Activated naive CD8-positive, alpha-beta T cell treated with anti-CD3 and anti-CD28 coated beads for 36 hours (primary cell): Measurements from ENCODE around the gene IGSF21. TPM values are rescaled to one million over a fixed set of nuclear protein-coding genes. Genes with fewer than 3 reads are reported as not detected.

Source experiments
- DNase-seq: peaks from one replicate; pipeline ENCODE4 v3.0.0; 2021
- H3K27ac Mint-ChIP-seq: one replicate; pipeline ENCODE4 v1.8.0; 2022; ENCODE audit warnings: mild to moderate bottlenecking, moderate library complexity, mixed read lengths
- H3K27me3 Mint-ChIP-seq: one replicate; pipeline ENCODE4 v1.8.0; 2022; ENCODE audit warnings: mild to moderate bottlenecking, mixed read lengths
- H3K36me3 Mint-ChIP-seq: one replicate; pipeline ENCODE4 v1.8.0; 2021; ENCODE audit warnings: mild to moderate bottlenecking, mixed read lengths
- H3K4me1 Mint-ChIP-seq: one replicate; pipeline ENCODE4 v1.8.0; 2021; ENCODE audit warnings: mixed read lengths
- H3K4me3 Mint-ChIP-seq: one replicate; pipeline ENCODE4 v1.8.0; 2022; ENCODE audit warnings: mild to moderate bottlenecking, moderate library complexity, mixed read lengths
- H3K9me3 Mint-ChIP-seq: one replicate; pipeline ENCODE4 v1.8.0; 2022; ENCODE audit warnings: mixed read lengths
- total RNA-seq, 2 experiments: library from RNA; stranded (reverse); gene quantifications; one replicate each; pipeline ENCODE4 v1.2.3, GENCODE V29; 2021

The IGSF21 gene
- total RNA-seq, 2 experiments from 2014 or later = not detected

GRCh38 chr1:18088077-18088594 lies 19.5 kb upstream of the IGSF21 start:
- H3K4me3 Mint-ChIP-seq = no peak overlapping the region
- H3K4me1 Mint-ChIP-seq = no peaks in the 10 kb centered on the region
- no peaks in the 10 kb centered on the region for H3K36me3 Mint-ChIP-seq
- no peaks in the 10 kb centered on the region for H3K9me3 Mint-ChIP-seq
- no peak for DNase-seq
- H3K27me3 Mint-ChIP-seq = peaks cover 27% of the 10 kb centered on the region
- H3K27ac Mint-ChIP-seq = no peak overlapping the region

- Mint-ChIP-seq H3K9me3 (peaks cover under 1% of the 10 kb centered on the region), H3K4me1 (no peaks in the 10 kb centered on the region), H3K36me3 (no peaks in the 10 kb centered on the region), H3K27ac (no peak overlapping the region), H3K4me3 (no peak overlapping the region), H3K27me3 (peaks cover 22% of the 10 kb centered on the region)
- no peak for DNase-seq
Observed at GRCh38 chr1:18089488-18089887, 18.1 kb upstream of the IGSF21 start.

GRCh38 chr1:18090636-18091035 lies 17.0 kb upstream of the IGSF21 start:
- Mint-ChIP-seq H3K27ac (no peak overlapping the region), H3K27me3 (peaks cover 25% of the 10 kb centered on the region), H3K36me3 (no peaks in the 10 kb centered on the region), H3K4me1 (no peaks in the 10 kb centered on the region), H3K4me3 (no peak overlapping the region), H3K9me3 (peaks cover 4% of the 10 kb centered on the region)
- DNase-seq = no peak

GRCh38 chr1:18091660-18092446 lies 15.7 kb upstream of the IGSF21 start:
- Mint-ChIP-seq H3K9me3 (peaks cover 4% of the 10 kb centered on the region), H3K4me3 (no peak overlapping the region), H3K36me3 (no peaks in the 10 kb centered on the region), H3K27me3 (peaks cover 25% of the 10 kb centered on the region), H3K27ac (no peak overlapping the region), H3K4me1 (no peaks in the 10 kb centered on the region)
- DNase-seq = no peak

- H3K36me3 Mint-ChIP-seq = no peaks in the 10 kb centered on the region
- H3K4me3 Mint-ChIP-seq = no peak overlapping the region
- H3K27me3 Mint-ChIP-seq = peaks cover 17% of the 10 kb centered on the region
- H3K4me1 Mint-ChIP-seq = no peaks in the 10 kb centered on the region
- no peak overlapping the region for H3K27ac Mint-ChIP-seq
- DNase-seq = no peak
- H3K9me3 Mint-ChIP-seq = peaks cover 4% of the 10 kb centered on the region
Observed at GRCh38 chr1:18093193-18093592, 14.4 kb upstream of the IGSF21 start.

GRCh38 chr1:18093646-18094045 lies 14.0 kb upstream of the IGSF21 start:
- H3K4me3 Mint-ChIP-seq = no peak overlapping the region

GRCh38 chr1:18094096-18094495 lies 13.5 kb upstream of the IGSF21 start:
- Mint-ChIP-seq H3K4me1 (no peaks in the 10 kb centered on the region), H3K9me3 (peaks cover 4% of the 10 kb centered on the region), H3K27me3 (peaks cover 19% of the 10 kb centered on the region), H3K4me3 (no peak overlapping the region), H3K27ac (no peak overlapping the region), H3K36me3 (no peaks in the 10 kb centered on the region)
- DNase-seq = no peak

More at GRCh38 chr1:18093646-18094045, 14.0 kb upstream of the IGSF21 start:
- Mint-ChIP-seq H3K9me3 (peaks cover 4% of the 10 kb centered on the region), H3K36me3 (no peaks in the 10 kb centered on the region), H3K27ac (no peak overlapping the region), H3K4me1 (no peaks in the 10 kb centered on the region), H3K27me3 (peaks cover 17% of the 10 kb centered on the region)
- DNase-seq = no peak

- Mint-ChIP-seq H3K9me3 (peaks cover 4% of the 10 kb centered on the region), H3K27me3 (peaks cover 31% of the 10 kb centered on the region), H3K4me1 (no peaks in the 10 kb centered on the region), H3K4me3 (no peak overlapping the region), H3K36me3 (no peaks in the 10 kb centered on the region), H3K27ac (no peak overlapping the region)
- no peak for DNase-seq
Observed at GRCh38 chr1:18097206-18097605, 10.4 kb upstream of the IGSF21 start.

GRCh38 chr1:18099026-18099425 lies 8.6 kb upstream of the IGSF21 start:
- Mint-ChIP-seq H3K27me3 (peaks cover 31% of the 10 kb centered on the region), H3K9me3 (peaks cover 4% of the 10 kb centered on the region), H3K4me3 (no peak overlapping the region), H3K36me3 (no peaks in the 10 kb centered on the region), H3K4me1 (no peaks in the 10 kb centered on the region), H3K27ac (no peak overlapping the region)
- no peak for DNase-seq

GRCh38 chr1:18100060-18100459 lies 7.5 kb upstream of the IGSF21 start:
- peaks cover 1% of the 10 kb centered on the region for H3K9me3 Mint-ChIP-seq
- H3K4me1 Mint-ChIP-seq = no peaks in the 10 kb centered on the region

GRCh38 chr1:18100491-18101063 lies 7.0 kb upstream of the IGSF21 start:
- H3K9me3 Mint-ChIP-seq = no peaks in the 10 kb centered on the region
- H3K4me1 Mint-ChIP-seq = no peaks in the 10 kb centered on the region

More at GRCh38 chr1:18100060-18100459, 7.5 kb upstream of the IGSF21 start:
- DNase-seq = no peak
- no peaks in the 10 kb centered on the region for H3K36me3 Mint-ChIP-seq
- H3K4me3 Mint-ChIP-seq = no peak overlapping the region
- peaks cover 31% of the 10 kb centered on the region for H3K27me3 Mint-ChIP-seq
- no peak overlapping the region for H3K27ac Mint-ChIP-seq

GRCh38 chr1:18101508-18101907 lies 6.1 kb upstream of the IGSF21 start:
- Mint-ChIP-seq H3K27ac (no peak overlapping the region), H3K4me3 (no peak overlapping the region), H3K9me3 (no peaks in the 10 kb centered on the region), H3K36me3 (no peaks in the 10 kb centered on the region), H3K4me1 (no peaks in the 10 kb centered on the region), H3K27me3 (peaks cover 42% of the 10 kb centered on the region)
- DNase-seq = no peak

More at GRCh38 chr1:18100491-18101063, 7.0 kb upstream of the IGSF21 start:
- peaks cover 35% of the 10 kb centered on the region for H3K27me3 Mint-ChIP-seq
- peak; percentile 21 for DNase-seq
- no peak overlapping the region for H3K4me3 Mint-ChIP-seq
- H3K27ac Mint-ChIP-seq = no peak overlapping the region
- H3K36me3 Mint-ChIP-seq = no peaks in the 10 kb centered on the region

GRCh38 chr1:18103788-18104421 lies 3.7 kb upstream of the IGSF21 start:
- no peaks in the 10 kb centered on the region for H3K9me3 Mint-ChIP-seq
- H3K4me3 Mint-ChIP-seq = no peak overlapping the region
- no peak for DNase-seq
- no peak overlapping the region for H3K27ac Mint-ChIP-seq
- no peaks in the 10 kb centered on the region for H3K4me1 Mint-ChIP-seq
- H3K27me3 Mint-ChIP-seq = peaks cover 62% of the 10 kb centered on the region
- H3K36me3 Mint-ChIP-seq = no peaks in the 10 kb centered on the region

- DNase-seq = no peak
- H3K36me3 Mint-ChIP-seq = no peaks in the 10 kb centered on the region
- H3K27me3 Mint-ChIP-seq = peaks cover 65% of the 10 kb centered on the region
- no peak overlapping the region for H3K4me3 Mint-ChIP-seq
- H3K27ac Mint-ChIP-seq = no peak overlapping the region
- no peaks in the 10 kb centered on the region for H3K4me1 Mint-ChIP-seq
- no peaks in the 10 kb centered on the region for H3K9me3 Mint-ChIP-seq
Observed at GRCh38 chr1:18104546-18105100, 3.0 kb upstream of the IGSF21 start.

GRCh38 chr1:18105196-18105595 lies 2.4 kb upstream of the IGSF21 start:
- Mint-ChIP-seq H3K9me3 (no peaks in the 10 kb centered on the region), H3K27me3 (peaks cover 71% of the 10 kb centered on the region), H3K4me1 (peaks cover 2% of the 10 kb centered on the region), H3K36me3 (no peaks in the 10 kb centered on the region), H3K4me3 (no peak overlapping the region), H3K27ac (no peak overlapping the region)
- DNase-seq = no peak
